GM21529 (cell line): ENCODE results near the gene SEMA3D.

Experiments
- ATAC-seq: cut with Tn5 transposase; IDR thresholded peaks from one replicate; pipeline ENCODE4 v1.9.1; 2021; ENCODE audit not compliant: unreplicated experiment

Gene SEMA3D

GRCh38 chr7:85038466-85038865 is 148.4 kb downstream of the SEMA3D start:
- ATAC-seq, result no peak

DNA sequence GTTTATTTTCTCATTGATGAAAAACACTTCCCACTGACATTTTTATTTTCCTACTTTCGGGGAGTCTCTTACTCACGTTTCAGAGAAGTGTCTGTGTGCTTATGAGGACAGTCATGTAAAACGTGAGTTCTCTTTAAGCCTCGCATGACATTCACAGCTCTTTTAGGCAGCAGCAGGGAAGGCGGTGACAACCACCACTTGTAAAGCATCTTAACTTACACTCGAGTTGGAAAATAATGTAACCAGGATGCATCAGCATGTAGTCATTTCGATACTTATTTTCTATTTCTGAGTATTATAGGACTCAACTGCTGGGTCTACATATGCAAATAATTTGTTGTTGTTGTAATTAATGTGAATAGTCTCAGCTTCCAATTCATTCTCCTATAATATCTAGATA is 153.6 kb downstream of the SEMA3D start:
- ATAC-seq, result no peak

- ATAC-seq, result no peak
Observed at GRCh38 chr7:85031475-85031874, 155.4 kb downstream of the SEMA3D start.

GRCh38 chr7:85030893-85031292 is 156.0 kb downstream of the SEMA3D start:
- peak; percentile 70 for ATAC-seq

- ATAC-seq, result peak; percentile 80
Observed at GRCh38 chr7:85025312-85025756, 161.5 kb downstream of the SEMA3D start.

DNA sequence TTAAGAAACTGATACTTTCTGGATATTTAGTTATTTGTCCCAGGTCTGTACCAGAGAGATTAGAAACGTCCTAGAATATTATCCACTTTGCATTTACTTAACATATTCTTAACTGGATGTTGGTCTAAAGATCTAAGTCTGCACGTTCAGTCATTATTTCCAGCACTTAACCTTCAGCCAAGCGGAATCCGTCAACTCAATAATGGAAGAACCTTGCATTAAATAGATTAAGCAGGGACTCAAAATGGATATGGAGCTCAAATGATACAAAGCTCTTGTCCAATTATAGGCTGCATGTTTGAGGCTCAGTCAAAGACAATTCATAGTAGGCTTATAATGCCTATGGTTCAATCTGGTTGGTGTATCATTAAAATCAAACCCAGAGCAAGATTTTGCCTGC is 162.9 kb downstream of the SEMA3D start:
- no peak for ATAC-seq

DNA sequence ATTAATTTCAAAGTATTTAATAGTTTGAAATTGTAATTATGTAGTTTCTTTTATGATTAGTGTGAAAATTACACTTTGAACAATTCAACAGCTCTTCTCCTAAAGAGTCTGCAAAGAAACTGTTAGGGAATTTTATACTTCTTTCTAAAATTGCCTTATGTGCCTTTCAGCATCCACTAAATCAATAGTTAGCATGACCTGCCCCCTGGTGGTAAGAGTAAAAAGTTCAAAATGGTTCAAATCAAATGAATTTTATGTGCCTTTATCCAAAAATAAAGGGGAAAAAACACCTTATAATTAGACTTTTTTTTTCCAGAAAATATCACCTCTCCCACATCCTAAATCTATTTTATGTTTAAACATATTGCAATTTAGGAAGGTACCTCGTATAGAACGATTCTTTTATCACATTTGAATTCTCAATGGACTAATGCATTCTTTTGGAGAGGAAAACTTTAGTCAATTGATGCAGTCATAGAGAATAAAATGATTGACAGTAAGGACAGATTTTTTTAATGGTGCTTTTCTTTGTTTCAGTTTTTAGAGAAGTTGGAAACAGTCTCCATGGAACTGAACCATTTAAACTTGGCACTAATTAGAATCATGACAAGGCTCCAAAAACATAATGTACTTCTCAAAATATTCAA is 163.7 kb downstream of the SEMA3D start:
- no peak for ATAC-seq

DNA sequence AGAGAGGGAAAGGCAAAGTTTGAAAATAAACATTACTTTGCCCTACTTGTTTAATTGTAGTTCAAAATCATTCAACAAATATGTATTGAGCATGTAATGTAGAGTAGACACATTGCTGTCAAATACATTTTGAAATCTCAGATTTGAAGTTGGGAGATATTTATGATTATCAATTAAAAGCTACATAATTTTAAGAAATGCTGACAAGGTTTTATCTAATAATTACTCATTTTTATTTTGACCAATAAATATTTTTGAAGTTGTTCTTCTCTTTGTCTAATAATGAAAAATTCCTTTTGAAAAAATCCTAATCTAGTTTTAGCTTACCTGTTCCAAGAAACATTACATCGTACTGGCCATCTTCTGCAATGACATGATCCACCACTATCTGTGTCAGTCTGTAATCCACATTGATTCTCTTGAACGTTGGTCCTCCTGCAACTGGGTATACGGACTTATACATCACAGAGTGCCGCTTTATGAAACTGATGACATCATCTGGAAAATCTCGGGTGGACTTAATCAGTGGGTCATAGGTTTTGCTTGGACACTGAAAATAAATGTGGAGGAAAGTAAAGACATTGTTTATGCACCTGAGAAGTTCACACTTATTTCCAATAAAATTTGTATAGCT is 164.7 kb downstream of the SEMA3D start:
- no peak for ATAC-seq

DNA sequence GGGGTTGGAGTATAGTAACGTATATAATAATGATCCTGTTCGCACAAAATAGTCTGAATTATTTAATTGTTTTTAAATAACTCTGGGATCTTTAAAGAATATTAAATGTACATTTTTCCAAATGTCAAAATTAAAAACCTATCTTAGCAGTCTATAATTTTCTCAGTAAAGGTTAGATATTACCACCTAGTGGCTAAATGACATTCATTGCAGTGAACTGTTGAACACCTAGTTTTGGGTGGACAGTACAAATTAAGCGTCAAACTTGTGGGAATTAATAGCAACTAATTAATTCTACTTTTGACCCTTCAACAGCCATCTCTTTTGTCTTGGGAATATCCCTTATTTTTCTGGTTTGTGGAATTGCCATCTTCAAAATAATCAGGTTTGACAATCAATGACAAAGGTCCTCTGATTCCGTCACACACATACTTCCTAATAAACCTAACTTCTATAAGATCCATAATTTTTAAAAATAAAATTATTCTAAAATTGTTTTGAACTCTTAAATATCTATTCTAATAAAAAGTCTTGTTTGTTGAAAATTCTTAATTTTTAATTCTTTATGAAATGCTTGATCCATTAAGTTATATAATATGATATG is 165.7 kb downstream of the SEMA3D start:
- no peak for ATAC-seq

GRCh38 chr7:85019778-85020177 is 167.1 kb downstream of the SEMA3D start:
- no peak for ATAC-seq

- ATAC-seq, result no peak
Observed at GRCh38 chr7:85019176-85019575, 167.7 kb downstream of the SEMA3D start.

DNA sequence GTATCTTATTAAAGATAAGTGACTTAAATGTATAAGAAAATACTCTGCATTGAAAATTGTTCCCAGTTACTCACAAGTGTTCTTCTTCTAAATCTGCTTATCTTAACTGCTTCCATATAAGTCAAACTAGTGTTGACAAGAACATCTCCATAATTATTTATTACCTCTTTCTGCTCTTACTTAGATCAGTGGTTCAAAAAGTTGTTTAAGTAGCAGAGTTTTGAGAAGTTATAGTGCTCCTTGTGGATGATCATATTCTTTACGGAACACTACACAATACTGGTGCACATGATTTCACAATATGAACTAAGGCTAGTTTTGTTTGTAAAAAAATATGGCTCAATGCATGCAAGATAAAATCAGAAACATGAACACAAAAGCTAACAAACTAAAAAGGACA is 168.4 kb downstream of the SEMA3D start:
- ATAC-seq, result no peak

GRCh38 chr7:85016286-85016685 is 170.6 kb downstream of the SEMA3D start:
- no peak for ATAC-seq

- ATAC-seq, result no peak
Observed at GRCh38 chr7:85014936-85015660, 171.8 kb downstream of the SEMA3D start.

DNA sequence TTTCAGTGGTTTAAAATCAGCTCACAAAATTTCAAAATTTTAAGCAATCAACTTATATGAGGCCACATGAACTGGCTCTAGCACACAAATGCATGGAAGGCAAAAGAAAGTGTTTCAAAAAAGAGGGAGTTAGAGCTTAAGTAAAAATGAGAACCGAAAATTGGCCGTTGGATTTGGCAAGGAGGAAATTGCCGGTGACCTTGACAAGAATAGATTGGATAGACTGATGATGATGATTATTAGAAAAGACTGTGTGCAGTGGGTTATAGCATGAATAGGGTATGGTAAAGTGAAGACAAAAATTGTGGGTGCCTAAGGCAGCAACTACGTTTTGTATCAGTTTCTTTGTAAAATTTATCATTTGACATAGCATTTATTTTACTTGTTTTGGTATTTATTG is 175.7 kb downstream of the SEMA3D start:
- ATAC-seq, result no peak

DNA sequence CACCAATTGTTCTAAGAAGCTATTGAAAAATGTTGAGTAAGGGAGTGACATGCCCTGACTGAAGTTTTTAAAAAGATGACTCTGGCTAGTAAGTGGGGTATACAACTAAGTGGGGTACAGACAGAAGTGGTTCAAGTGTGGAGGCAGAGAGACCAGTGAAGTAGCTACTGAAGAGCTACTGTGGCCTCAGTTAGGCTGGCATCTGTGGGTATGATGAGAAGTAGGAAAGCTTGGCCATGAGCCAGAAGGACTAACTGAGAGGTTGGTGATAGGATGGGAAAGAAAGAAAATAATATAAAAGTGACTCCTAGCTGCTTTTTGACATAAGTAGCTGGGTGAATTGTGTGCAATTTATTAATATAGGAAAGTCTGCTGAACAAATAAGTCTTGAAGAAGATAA is 176.6 kb downstream of the SEMA3D start:
- ATAC-seq, result no peak

GRCh38 chr7:85006754-85007153 is 180.1 kb downstream of the SEMA3D start:
- no peak for ATAC-seq

DNA sequence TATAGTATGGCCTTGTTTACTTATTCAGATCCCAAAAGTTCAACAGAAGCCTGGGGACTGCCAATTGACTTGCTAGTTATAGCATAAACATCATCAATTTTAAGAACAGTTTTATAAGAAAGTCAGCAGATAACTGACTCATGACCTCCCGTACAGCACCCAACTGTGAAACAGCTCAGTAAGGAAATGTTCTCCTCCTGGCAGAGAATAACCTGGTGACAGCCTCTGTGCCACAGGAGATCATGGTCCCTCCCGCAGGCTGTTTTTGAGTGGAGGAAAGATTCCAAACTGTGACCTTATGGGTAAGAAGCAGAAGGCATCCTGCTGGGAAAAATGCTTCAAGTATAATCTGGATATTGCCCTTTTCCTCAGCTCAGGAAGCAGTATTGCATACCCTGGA is 182.5 kb downstream of the SEMA3D start:
- ATAC-seq, result no peak

DNA sequence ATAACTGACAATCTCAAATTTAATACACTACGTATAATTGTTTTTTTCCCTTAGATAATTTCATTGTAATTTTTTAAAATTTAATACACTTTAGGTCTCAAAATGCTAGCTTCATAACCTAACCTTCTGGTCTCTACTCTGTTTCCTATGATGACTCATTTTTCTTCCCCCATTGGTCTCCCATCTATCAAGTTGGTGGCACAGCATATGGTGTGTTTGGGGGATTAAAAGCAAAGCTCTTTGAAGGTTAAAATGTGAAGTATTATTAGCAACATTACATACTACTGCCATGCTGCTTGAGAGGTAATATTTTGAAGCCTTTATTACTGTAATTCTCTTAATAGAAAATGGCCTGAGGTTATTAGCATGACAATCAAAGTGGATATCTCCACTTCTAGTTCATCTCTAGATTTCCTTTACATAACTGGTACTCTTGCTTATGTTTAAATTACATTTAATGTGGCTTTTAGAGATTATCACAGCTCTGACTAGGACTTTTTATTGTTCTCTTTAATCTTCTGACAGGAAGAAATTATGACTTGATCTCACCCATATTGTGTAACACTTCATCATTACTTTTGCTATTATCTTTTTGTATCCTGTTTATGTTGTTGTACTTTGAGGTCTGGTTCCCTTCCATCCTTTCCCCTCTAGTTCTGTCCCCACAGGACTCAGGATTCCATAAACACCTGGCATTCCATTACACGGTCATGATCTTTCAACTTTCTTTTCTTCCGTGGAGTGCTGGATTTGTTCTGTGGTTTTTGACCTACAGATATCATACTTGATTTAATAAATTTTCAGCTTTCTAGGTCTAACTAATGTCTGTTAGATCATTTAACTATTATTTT is 185.1 kb downstream of the SEMA3D start:
- ATAC-seq, result no peak

DNA sequence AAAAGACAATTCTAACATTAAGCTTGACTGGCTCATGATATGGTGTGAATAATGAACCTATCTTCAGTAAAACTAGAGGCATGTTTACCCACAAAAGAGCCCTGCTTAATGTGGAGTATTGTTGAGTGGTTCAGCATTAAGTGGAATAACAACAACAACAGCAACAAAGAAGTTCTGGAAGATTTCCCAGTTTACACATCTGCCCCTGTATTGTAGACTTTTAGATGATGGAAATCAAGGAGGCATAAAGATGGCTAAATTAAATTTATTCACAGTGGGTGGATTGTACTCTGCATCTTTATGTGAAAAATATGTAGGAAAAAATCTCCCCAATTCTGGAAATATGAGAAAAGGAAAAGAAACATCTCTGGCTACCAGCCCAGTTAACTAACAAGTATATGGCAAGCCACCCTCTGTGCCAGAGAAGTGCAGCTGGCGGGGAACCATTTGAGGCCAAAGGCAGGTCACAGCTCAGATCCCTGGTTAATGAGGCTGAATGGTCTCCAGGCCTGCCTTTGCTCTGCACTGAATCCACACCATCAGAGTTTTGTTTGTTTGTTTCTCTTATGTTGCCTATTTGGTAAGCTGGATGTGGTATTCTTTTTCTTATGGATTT is 186.0 kb downstream of the SEMA3D start:
- ATAC-seq, result no peak

- no peak for ATAC-seq
Observed at GRCh38 chr7:84999450-84999849, 187.4 kb downstream of the SEMA3D start.
